COLO668 (cell line): ENCODE data around the gene NR3C1.
"Not testable (repeated sequence)": the region's sequence is repeated elsewhere in the genome, so short reads cannot be mapped to it uniquely, and the experiment has no call there.

ENCODE experiments used
- DNase-seq: peaks from one replicate; lab custom pipeline; 2025; ENCODE audit not compliant: unreplicated experiment; lab: John Stamatoyannopoulos, UW

NR3C1 gene

DNA sequence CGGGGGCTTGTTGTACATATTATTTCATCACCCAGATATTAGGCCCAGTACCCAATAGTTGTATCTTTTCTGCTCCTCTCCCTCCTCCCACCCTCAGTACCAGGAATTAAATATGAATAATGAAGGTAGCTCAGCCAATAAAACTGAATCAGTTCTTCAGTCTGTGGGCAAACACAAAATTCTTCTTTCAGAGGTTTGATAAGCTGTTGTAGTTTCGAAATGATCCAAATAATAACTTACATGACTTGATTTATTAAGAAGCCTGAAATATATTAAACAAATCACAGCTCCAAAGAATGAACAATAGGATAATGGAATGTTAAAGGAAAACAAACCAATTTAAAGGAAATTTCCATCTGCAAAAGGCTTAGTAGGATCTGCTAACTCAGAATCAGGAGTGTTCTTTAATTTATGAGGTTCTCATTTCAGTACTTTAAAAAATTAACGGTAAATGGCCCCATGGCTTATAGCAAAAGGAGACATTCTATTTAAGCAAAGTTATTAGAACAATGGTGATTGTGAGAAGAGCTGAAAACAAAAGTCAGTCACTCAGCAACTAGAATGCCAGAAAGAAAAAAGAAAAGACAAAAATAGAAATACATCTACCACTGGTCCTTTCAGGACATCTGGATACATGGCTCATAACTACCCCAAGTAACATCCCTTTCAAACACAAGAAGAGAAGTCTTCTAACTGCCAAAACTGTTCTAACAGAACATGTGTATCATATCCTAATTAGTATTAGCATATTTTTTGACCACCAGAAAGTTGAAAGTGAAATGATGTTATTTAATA is 62.4 kb downstream of the NR3C1 start:
- DNase-seq = no peak

DNA sequence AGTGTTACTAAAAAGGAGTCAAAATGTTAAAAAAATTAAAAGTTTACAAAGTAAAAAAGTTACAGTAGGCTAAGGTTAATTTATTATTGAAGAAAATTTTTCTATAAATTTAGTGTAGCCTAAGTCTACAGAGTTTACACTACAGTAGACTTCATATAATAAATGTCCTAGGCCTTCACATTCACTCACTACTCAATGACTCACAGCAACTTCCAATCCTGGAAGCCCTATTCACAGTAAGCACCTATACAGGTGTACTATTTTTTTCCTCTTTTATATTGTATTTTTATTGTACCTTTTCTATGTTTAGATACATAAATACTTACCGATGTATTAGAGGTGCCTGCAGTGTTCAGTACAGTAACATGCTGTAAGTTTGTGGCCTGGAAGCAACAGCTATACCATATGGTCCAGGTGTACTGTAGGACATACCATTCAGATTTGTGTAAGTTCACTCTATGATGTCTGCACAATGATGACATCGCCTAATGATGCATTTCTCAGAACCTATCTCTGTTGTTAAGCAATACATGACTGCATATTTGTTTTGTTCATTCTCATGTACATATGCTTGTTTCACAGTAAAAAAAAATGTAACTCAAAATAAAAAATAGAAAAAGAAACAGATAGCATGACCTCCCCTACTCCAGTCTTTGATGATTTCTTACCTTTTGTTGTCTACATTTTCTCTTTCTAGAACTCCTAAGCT is 64.7 kb downstream of the NR3C1 start:
- DNase-seq = no peak

DNA sequence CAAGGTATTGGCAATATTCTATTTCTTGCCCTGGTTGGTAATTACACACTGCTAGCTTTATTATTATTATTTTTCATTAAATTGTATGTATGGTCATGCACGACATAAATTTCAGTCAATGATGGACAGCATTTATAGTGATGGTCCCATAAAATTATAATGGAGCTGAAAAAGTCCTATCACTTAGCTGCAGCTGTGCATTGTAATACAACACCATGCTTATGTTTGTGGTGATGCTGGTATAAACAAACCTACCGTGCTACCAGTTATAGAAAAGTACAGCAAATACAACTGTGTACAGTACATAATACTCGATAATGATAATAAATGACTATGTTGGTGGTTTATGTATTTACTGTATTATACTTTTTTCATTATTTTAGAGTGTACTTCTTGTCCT is 65.5 kb downstream of the NR3C1 start:
- DNase-seq = peak; percentile 8

DNA sequence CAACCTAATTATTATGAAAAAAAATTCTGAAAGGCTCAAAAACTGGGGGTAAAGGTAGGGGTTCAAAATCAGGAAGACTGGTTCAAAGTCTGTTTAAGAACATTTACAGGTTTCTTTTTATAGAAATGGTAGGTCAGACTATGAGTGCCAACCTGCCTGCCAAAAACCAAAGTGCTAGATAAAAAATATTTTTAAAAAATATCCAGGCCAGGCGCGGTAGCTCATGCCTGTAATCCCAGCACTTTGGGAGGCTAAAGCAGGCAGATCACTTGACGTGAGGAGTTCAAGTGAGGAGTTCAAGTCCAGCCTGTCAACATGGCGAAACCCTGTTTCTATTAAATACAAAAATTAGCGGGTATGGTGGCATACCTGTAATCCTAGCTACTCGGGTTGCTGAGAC is 67.0 kb downstream of the NR3C1 start:
- no peak for DNase-seq

DNA sequence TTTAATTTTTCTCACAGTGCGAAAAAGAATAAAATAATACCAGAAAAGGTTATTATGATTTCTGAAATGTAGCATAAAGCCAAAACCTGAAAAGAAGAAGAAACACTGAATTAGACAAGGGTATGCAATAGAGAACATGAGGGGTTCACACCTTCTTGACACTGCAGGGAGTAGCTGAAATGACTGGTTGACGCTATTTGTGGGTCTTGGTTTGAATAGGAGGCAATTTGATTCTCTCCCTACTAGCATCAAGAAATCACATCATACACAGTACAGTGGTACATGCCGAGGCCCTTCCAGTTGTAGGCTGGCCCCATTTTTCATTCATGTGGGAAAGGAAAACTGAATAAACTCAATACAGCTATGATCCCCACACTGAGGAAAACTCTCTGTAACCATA is 68.6 kb downstream of the NR3C1 start:
- no peak for DNase-seq

DNA sequence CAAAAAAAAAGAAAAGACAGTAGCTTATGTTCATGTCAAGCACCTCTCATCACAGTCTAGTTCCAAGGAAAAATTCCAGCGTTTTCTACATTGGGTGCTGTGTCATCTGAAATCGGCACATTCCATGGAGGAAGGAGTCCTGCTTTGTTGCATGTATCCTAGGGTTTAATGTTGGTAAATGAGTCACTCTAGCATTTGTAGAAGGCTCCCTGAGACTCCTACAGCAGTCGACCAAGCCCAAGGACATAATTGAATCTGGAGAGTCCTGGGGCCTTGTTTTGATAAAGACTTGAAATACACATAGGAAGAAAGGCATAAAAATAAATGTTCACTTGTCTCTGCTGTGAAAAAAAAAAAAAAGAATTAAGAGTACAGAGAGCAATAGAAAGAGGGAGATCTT is 69.1 kb downstream of the NR3C1 start:
- not testable (repeated sequence) for DNase-seq

DNA sequence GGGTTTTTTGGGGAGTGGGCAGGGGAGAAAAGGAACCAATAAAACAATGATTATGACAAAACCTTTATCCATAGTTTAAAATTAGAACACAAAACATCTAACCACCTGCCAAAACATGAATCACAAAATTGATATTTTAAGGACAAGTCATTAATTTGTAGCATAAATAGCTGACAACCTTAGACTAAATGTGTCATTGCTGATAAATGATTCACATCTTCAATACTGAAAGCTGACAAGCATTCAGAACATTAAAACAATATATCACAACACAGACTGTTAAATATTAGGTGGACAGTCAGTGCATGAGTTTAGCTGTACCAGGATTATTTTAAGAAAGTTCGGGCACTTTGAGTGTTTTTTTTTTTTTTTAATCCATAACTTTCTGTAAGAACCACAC is 71.5 kb downstream of the NR3C1 start:
- DNase-seq = no peak

DNA sequence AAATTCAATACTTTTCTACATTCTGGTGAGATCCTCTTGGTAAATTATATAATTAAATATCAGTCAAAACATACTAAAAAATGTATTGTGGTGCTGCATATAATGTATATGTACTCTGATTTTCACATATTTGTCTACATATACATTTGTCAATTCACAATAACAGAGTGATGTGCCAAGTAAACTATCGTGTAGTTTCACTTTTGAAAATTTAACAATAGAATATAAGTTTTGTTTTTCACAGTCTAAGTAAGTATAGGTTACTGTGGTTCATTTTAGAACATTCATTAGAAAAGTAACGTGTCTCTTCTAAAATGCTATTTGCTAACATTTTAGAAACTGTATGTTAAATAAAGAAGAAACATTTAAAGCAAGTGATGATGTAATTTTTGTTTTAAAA is 73.6 kb downstream of the NR3C1 start:
- no peak for DNase-seq

DNA sequence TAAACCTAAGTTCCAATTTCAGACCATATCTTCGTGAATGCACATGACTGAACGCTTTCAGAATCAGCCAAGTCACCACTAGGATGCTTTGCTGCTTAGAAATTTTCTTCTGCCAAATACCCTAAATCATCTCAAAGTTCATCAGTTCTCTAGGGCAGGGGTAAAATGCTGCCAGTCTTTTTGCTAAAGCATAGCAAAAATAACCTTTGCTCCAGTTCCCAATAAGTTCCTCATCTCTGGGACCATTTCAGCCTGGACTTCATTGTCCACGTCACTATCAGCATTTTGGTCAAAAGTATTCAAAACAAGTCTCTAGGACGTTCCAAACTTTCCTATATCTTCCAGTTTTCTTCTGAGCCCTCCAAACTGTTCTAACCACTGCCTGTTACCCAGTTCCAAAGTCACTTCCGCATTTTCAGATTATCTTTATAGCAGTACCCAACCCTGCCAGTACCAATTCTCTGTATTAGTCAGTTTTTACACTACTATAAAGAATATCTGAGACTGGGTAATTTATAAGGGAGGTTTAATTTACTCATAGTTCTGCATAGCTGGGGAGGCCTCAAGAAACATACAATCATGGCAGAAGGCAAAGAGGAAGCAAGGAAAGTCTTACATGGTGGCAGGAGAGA is 74.8 kb downstream of the NR3C1 start:
- DNase-seq = no peak

DNA sequence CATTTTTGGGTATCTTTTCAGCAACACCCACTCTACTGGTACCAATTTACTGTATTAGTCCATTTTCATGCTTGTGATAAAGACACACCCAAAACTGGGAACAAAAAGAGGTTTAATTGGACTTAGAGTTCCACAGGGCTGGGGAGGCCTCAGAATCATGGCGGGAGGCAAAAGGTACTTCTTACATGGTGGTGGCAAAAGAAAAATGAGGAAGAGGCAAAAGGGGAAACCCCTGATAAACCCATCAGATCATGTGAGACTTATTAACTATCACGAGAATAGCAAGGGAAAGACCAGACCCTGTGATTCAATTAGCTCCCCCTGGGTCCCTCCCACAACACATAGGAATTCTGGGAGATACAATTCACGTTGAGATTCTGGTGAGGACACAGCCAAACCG is 78.4 kb downstream of the NR3C1 start:
- DNase-seq = not testable (repeated sequence)

DNA sequence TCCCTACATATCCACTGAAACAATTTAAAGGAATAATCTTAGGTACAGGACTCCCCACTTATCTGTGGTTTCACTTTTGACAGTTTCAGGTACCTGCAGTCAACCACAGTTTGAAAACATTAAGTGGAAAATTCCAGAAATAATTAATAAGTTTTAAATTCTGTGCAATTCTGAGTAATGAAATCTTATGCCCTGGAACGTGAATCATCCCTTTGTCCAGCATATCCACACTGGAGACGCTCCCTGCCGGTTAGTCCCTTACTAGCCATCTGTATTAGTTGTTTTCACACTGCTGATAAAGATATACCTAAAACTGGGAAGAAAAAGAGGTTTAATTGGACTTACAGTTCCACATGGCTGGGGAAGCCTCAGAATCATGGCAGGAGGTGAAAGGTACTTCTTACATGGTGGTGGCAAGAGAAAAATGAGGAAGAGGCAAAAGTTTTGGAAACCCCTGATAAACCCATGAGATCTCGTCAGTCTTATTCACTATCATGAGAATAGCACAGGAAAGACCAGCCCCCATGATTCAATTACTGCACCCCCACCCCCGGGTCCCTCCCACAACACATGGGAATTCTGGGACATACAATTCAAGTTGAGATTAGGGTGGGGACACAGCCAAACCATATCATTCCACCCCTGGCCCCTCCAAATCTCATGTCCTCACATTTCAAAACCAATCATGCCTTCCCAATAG is 80.4 kb downstream of the NR3C1 start:
- DNase-seq = not testable (repeated sequence)

DNA sequence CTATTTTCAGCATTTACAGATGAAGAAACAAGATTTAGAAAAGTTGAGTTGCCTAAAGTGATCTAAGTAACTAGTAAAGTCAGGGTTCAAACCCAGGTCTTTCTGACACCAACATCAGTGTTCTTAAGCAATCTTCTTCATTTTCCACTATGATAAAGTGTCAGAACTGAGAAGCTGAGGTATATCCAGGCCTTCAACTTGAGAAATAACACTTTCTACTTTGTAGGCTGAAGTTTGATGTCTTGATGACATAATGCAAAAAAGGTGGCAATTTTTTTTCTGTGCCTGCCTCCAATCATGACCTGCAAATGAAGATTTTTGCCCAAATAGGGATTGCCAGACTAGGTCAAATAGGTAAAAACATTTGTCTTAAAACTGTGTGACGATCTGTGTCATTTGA is 81.3 kb downstream of the NR3C1 start:
- no peak for DNase-seq

DNA sequence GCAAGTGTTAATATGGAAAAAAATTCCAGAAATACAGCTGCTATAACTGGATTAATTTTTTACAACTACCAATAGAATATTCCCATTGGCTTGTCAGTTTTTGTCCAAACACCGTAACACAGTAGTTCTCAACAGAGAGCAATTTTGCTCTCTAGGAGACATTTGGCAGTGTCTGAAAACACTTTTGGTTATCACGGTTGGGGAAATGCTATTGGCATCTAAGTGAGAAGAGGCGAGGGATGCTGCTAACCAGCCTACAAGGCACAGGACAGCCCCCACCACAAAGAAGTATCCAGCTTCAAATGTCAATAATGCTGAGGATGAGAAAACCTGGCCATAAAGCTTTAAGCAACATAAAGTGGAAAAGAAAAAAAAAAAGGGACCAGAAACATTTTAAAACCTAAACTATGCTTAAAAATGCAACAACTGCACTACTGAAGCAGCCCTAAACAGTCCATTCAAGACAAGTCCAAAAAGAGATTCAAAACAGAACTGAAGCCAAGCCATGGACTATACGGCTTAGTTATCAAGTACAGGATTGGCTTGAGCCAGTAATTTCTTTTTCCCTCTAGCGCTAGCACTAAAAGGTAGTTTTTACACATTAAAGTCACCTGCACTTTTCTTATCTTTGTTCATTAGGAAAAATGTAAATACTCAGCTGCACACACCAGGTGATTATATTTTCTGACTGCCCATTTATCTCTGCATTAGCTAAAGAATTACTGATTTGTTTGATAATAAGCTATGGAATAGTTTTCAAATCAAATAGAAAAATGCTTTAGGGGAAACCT is 83.9 kb downstream of the NR3C1 start:
- DNase-seq = no peak

DNA sequence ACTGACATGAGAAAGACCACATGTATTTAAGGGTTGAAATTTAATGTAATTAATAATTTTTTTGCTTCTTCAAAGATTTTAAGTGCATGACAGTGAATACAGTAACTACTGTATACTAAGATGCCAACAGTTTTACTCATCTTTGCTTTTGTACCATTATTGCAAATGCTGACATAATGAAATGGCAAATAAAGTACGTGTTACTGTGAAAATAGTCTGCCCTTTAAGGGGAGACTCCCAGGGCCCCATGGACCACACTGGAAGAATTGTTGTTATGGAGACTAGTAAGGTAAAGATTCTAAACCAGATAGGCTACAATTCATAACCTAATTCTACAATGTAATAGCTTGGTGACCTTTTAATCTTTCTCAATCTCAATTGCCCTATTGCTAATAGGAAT is 84.7 kb downstream of the NR3C1 start:
- DNase-seq = no peak

DNA sequence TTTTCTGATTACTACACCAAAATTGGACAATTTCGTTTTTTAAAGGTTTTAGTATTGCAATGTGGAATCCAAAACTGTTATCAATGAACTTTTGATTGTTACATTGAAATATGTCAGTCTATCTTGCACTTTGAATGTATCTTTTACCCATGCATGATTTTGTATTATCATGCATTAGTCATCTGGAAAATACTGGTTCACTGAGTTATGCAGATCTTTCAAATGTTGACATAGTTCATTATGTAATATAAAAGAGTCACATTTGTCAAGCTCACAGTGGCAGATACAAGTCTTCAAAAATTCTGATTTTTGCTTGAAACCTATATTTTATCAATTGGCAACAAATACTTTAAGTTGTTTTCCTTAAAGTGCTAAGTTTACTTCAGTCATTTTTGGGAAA is 85.2 kb downstream of the NR3C1 start:
- DNase-seq = no peak

DNA sequence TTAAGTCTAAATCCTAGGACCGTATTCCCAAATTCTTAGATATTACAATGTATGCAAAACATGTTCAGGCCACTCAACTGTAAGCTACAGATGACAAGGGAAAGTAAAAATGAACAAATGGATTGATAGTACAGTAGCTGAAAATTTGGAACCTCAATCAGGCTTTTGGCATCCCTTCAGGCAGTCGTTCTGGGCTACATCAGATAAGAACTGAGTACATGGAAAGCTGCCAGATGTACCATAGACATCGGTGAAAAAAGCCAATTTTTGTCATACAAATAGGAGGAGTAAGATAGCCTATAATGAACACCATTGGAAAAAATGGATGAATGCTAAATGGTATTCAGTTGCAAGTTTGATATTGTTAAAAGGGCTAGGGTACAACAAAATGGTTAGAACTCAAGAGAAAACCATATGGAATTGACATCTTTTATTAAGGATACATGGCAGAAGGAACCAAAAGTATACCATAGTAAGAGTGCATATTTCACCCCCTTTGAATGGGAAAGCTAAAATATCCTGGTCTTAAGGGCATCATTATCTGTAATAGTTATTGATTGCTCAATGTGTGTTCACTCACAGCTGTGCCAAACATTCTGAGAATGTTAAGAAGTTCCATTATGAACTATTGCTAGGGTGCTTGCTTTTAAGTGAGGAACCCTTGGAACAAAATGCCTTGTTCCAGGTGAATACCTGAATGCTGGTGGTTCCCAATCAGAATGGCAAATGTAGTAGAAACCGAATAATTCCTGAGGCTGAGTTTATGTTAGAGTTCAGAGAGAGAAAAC is 86.4 kb downstream of the NR3C1 start:
- no peak for DNase-seq

DNA sequence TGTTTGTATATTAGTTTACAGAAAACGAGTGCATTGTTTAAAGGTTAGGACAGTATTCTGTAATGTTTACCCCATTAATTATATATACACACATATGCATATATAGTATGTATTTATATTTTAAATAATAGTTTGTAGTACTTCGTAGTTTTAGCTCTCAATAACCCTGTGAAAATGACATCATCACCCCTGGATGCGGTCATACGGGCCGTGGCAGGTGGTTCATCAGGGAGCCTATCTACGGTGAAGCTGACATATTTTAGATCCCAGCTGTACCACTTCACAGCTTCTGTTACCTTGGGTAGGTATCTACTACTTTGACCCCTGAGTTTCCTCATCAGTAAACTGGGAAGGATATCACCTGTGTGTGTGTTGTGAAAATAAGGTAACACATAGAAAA is 87.1 kb downstream of the NR3C1 start:
- no peak for DNase-seq

DNA sequence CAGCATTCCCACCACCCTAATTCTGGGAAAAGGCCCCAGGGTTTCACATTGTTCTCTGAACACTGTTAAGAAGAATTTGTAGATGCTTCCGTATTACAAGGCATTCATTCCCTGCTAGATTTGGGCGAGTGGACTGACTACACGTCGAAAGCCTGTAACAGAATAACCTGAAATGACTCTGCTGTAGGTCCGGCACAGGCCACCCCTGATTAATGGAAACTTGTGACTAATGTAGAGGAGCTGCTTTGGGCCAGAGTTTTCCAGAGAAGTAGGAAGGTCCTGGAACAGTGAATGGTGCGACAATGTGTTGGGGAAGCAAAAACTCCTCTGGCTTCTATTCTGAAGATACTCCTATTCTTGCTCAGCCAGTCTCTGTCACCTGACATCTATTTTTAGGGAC is 87.6 kb downstream of the NR3C1 start:
- DNase-seq = no peak

DNA sequence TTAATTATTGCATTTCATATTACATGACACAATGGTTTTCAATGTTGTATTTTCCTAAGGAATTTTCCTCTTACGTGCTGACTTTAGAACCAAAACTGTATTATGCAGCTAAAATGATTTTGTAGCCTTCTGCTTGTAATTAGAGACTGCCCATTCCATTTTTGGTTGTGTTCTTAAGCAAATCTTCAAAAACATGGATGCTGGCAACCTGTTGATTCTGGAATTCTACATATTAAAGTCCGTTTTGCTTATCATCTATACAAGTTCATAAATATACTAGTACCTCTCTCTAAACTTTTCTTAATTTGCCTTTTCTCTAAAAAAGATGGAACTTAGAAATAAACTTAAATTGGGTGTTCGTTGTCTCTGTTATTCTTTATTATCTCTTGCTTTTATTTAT is 88.3 kb downstream of the NR3C1 start:
- DNase-seq = no peak

DNA sequence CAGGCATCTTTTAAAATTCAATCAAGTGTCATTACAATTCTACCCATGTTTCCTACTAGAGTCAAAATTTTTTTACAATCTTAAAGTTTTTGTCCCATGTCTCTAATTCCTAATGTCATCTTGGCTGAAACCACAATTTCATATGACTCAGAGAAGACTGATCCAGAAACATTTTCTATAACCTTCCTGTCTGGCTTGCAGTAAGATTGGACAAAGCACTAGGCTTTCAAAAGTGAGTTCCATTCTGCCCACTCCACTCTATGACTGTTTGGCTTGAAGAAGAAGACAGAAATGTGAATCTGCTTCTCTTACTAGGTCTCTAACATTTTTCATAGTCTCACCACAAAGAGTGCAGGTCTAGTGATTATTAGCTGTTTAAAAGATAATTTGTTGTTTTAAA is 88.8 kb downstream of the NR3C1 start:
- no peak for DNase-seq
